C4-2B (cell line): ENCODE results near the gene AFDN.

Source experiments
- H3K27ac ChIP-seq: fragments of 450-650 bp; 2 replicates; pipeline ENCODE4 v1.5.1; 2017
- ZFX ChIP-seq: fragments of 450-650 bp; IDR thresholded peaks from 2 replicates; pipeline ENCODE4 v1.6.1; 2017
- TF ChIP-seq, protein P1 (sequence below): fragments of 450-650 bp; conservative IDR thresholded peaks from 2 replicates; pipeline ENCODE4 v1.5.1; 2017; ENCODE audit warnings: mild to moderate bottlenecking

AFDN gene

GRCh38 chr6:167839755-167840154, 13.0 kb downstream of the AFDN start:
- H3K27ac ChIP-seq: no peak overlapping the region
- TF ChIP-seq, protein P1, sequence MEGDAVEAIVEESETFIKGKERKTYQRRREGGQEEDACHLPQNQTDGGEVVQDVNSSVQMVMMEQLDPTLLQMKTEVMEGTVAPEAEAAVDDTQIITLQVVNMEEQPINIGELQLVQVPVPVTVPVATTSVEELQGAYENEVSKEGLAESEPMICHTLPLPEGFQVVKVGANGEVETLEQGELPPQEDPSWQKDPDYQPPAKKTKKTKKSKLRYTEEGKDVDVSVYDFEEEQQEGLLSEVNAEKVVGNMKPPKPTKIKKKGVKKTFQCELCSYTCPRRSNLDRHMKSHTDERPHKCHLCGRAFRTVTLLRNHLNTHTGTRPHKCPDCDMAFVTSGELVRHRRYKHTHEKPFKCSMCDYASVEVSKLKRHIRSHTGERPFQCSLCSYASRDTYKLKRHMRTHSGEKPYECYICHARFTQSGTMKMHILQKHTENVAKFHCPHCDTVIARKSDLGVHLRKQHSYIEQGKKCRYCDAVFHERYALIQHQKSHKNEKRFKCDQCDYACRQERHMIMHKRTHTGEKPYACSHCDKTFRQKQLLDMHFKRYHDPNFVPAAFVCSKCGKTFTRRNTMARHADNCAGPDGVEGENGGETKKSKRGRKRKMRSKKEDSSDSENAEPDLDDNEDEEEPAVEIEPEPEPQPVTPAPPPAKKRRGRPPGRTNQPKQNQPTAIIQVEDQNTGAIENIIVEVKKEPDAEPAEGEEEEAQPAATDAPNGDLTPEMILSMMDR: no peak
- no peak for TF ChIP-seq ZFX

- no peak overlapping the region for H3K27ac ChIP-seq
- TF ChIP-seq, protein P1: no peak
- no peak for TF ChIP-seq ZFX
Measured at GRCh38 chr6:167840160-167840525, 13.4 kb downstream of the AFDN start.

- no peak for TF ChIP-seq ZFX
- TF ChIP-seq, protein P1: no peak
- H3K27ac ChIP-seq: no peak overlapping the region
Measured at GRCh38 chr6:167840526-167841179, 13.9 kb downstream of the AFDN start.

GRCh38 chr6:167841981-167842380, 15.3 kb downstream of the AFDN start:
- TF ChIP-seq, protein P1: no peak
- TF ChIP-seq ZFX: no peak
- H3K27ac ChIP-seq: no peak overlapping the region

DNA sequence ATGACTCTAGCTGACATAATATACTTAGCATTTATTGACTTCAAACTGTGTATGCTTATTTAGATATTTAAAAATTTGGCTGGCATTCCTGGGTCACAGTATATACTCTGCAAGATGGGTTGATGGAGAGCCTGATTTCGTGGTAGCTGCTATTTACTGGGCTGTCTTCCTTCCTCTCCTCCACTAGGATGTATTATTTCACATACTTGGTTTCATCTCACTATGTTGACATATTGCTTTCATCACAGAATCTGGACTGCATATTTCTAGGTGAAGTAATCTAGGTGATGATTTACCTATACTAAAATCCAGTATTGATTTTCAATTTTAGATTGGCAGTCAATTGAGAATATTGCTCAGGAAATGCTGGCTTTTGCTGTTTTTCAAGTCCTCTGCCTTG, 15.7 kb downstream of the AFDN start:
- TF ChIP-seq, protein P1: no peak
- no peak for TF ChIP-seq ZFX
- H3K27ac ChIP-seq: no peak overlapping the region

GRCh38 chr6:167843023-167843422, 16.3 kb downstream of the AFDN start:
- no peak overlapping the region for H3K27ac ChIP-seq
- TF ChIP-seq, protein P1: no peak
- no peak for TF ChIP-seq ZFX

GRCh38 chr6:167845856-167846255, 19.1 kb downstream of the AFDN start:
- TF ChIP-seq ZFX: no peak
- TF ChIP-seq, protein P1: no peak
- no peak overlapping the region for H3K27ac ChIP-seq
